ENCODE measurements around the gene HVCN1.
"Not testable (repeated sequence)": the region's sequence is repeated elsewhere in the genome, so short reads cannot be mapped to it uniquely, and the experiment has no call there.

The HVCN1 gene

DNA sequence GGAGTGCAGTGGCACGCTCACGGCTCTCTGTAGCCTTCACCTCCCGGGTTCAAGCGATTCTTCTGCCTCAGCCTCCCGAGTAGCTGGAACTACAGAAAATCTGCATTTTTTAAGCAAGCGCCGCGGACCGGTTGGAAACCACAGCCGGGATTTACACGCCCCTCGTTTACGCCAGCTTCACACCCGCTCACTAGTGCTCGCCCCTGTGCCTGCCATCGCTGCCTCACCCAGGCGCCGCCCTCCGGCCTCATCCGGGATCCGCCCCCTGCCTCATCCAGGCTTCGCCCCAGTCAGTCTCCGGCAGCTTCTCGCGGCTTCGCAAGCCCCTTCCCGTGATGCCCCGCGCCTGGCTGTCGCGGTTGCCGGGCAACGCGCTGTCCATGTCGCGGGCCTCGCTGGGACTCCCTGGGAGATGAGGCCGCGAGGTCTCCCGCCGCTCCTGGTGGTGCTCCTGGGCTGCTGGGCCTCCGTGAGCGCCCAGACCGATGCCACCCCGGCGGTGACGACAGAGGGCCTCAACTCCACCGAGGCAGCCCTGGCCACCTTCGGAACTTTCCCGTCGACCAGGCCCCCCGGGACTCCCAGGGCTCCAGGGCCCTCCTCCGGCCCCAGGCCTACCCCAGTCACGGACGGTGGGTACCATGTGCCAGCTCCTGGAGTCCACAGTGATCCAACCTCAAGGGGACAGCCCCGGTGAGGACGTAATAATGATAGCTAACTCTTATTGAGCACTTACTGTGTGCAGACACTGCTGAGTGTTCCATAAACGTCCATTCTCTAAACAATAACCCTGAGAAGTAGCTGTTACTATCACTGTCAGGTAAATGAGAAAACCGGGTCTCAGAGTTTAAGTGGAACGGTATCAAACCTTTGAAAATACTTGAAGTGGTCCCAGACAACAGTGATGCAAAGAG, 74.9 kb downstream of the HVCN1 start, which contains the start of gene TCTN1:
Gene TCTN1 (plus strand): TSS at position 359 of the 914 bp plus-strand sequence. CDS start 54 bp downstream, at position 413.
- H3K4me3 ChIP-seq (ENCODE audit: low read depth, low read length) = peak within 1 kb of the TSS; percentile 74
- in situ Hi-C loops (cut with HindIII; ENCODE audit: low sequenced_read_pairs) = no loop called here
- no peak for TF ChIP-seq CTCF (IDR thresholded peaks at IDR 0.05; ENCODE audit: low read depth, low read length)

DNA sequence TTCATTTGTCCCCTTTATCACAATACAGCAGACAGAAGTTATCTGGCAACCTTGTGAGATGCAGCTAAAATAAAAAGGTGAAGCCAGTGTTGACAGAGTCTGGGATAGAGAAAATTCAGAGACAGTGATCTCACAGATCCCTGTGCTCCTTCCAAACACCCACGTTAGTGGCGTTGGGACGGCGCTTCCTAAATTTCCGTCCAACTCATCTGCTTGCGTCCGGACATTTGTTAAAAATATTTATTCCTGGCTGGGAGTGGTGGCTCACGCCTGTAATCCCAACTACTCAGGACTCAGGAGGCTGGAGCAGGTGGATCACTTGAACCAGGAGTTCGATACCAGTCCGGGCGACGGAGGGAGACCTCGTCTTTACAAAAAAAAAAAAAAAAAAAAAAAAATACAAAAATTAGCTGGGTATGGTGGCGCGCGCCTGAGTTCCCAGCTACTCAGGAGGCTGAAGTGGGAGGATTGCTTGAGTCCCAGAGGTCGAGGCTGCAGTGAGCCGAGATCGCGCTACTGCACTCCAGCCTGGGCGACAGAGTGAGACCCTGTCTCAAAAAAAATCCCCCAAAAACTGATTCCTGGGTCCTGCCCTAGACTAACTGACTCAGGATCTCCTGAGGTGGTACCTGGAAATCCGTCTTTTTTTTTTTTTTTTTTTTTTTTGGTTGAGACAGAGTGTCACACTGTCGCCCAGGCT, 75.7 kb downstream of the HVCN1 start:
- no peak for DNase-seq (ENCODE audit: low read depth, low spot score)
- in situ Hi-C loops (cut with HindIII; ENCODE audit: low sequenced_read_pairs) = no loop called here
- TF ChIP-seq CTCF (IDR thresholded peaks at IDR 0.05; ENCODE audit: low read depth, low read length) = no peak
- H3K4me3 ChIP-seq (ENCODE audit: low read depth, low read length) = peak overlapping the region; percentile 74

More for the DNA sequence above, 74.9 kb downstream of the HVCN1 start, which contains the start of gene TCTN1:
- DNase-seq (ENCODE audit: low read depth, low spot score) = peak; percentile 94

GRCh38 chr12:110606253-110606611, 82.7 kb downstream of the HVCN1 start:
- in situ Hi-C loops (cut with HindIII; ENCODE audit: low sequenced_read_pairs) = no loop called here
- TF ChIP-seq CTCF (IDR thresholded peaks at IDR 0.05; ENCODE audit: low read depth, low read length) = no peak
- no peak overlapping the region for H3K4me3 ChIP-seq (ENCODE audit: low read depth, low read length)
- no peak for DNase-seq (ENCODE audit: low read depth, low spot score)

DNA sequence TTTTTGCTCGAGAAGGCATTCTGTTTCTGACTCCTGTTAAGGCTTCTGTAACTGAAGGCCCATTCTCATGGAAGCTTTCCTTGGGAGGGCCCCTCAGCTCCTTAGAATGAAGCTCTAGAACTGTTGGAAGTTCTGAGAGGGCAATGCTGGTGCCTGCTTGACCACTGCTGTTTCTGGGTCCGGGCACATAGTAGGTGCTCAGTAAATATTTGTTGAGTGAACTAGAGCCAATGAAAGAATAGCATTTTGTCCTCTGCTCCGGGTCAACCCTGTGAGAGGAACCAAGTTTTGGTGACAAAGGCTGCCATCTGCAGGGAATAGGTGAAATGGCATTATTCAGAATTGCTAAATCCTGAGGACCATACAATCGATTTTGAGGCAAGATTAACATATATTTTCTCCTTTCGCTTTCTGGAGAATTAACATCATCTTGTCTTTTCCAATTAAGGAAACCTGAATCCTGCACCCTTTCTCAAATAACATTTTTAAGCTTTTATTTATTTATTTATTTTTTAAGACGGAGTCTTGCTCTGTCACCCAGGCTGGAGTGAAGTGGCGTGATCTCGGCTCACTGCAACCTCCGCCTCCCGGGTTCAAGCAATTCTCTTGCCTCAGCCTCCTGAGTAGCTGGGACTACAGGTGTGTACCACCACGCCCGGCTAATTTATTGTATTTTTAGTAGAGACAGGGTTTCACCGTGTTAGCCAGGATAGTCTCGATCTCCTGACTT, 86.7 kb downstream of the HVCN1 start:
- peak; percentile 64 for TF ChIP-seq CTCF (IDR thresholded peaks at IDR 0.05; ENCODE audit: low read depth, low read length)
- in situ Hi-C loops (cut with HindIII; ENCODE audit: low sequenced_read_pairs); H3K4me3 ChIP-seq (ENCODE audit: low read depth, low read length): not testable (repeated sequence)
- peak; percentile 51 for DNase-seq (ENCODE audit: low read depth, low spot score)

DNA sequence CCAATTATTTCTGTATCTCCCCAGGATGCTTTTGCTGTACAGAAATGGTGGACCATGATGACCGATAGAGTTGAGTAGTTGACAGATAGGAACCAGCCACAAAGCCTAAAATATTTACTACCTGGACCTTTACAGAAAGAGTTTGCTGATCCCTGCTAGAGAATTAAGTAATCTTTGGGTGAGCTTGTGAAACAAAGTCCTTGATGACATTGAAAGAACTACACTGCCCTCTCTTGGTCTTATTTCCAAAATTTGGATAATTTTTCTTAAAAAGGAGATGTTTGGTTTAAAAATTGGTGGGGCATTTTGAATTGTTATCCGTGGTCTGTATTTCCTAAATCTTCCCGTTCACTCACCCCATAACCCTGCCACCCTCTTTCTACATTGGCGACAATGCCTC, 88.7 kb downstream of the HVCN1 start:
- peak; percentile 21 for TF ChIP-seq CTCF (IDR thresholded peaks at IDR 0.05; ENCODE audit: low read depth, low read length)
- DNase-seq (ENCODE audit: low read depth, low spot score) = peak; percentile 73
- in situ Hi-C loops (cut with HindIII; ENCODE audit: low sequenced_read_pairs) = no loop called here
- H3K4me3 ChIP-seq (ENCODE audit: low read depth, low read length) = no peak overlapping the region

- in situ Hi-C loops (cut with HindIII; ENCODE audit: low sequenced_read_pairs) = no loop called here
- TF ChIP-seq CTCF (IDR thresholded peaks at IDR 0.05; ENCODE audit: low read depth, low read length) = no peak
- no peak overlapping the region for H3K4me3 ChIP-seq (ENCODE audit: low read depth, low read length)
- DNase-seq (ENCODE audit: low read depth, low spot score) = no peak
These were observed 89.6 kb downstream of the HVCN1 start for GRCh38 chr12:110599334-110599733.

All from astrocyte of the spinal cord (primary cell).